Muscle of arm (tissue), 12 donors: Measurements from ENCODE around the gene LRRIQ3. TPM values are rescaled to one million over a fixed set of nuclear protein-coding genes. Genes with fewer than 3 reads are reported as not detected.
A peak's percentile ranks its signal among the peaks of the same experiment; 100 is the strongest.

Experiments
- DNase-seq: peaks from one replicate; pipeline ENCODE4 v3.0.0-alpha.2; 2013
- polyA plus RNA-seq, 12 donors: library from polyadenylated mRNA; unstranded; fragments of 120-200 nt; gene quantifications; one replicate each; pipeline ENCODE4 v1.2.1, GENCODE V29; 2013; ENCODE audit not compliant: insufficient read length in 12 of 12

LRRIQ3 gene
- polyA plus RNA-seq, 12 donors, result 0.24 to 1.2 (median 0.53) TPM; not detected in 2

DNA sequence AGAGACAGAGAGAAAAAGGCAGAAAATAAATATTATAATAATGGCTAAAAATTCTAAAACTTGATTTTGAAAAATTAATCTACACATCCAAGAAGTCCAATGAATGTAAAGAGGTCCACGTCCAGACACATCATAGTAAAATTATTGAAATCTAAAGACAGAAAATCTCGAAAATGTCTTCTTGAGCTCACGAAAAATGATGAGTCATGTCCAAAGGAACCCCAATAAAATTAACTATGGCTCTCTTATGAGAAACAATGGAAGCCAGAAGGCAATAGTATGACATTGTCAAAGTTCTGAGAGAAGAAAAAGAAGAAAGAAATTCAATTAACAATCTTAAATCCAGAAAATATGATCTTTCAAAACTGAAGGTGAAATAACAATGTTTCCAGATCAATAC is 84.6 kb downstream of the LRRIQ3 start:
- DNase-seq, result no peak

DNA sequence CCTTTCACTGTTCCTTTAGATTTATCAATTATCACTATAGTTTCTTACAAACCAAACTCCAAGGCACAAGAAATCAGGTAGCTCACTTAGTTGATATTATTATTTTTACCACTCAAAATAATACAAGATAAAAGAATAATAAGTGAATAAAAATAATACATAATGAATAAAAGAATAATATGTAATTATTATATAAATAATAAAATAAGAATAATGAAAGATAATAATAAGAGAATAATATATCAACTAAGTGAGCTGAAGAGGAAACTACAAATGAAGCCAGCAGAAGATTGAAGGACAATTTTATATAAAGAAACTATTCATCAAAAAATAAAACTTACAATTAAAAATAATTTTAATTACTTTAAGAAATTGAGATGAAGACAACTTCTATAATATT is 90.6 kb downstream of the LRRIQ3 start:
- no peak for DNase-seq

DNA sequence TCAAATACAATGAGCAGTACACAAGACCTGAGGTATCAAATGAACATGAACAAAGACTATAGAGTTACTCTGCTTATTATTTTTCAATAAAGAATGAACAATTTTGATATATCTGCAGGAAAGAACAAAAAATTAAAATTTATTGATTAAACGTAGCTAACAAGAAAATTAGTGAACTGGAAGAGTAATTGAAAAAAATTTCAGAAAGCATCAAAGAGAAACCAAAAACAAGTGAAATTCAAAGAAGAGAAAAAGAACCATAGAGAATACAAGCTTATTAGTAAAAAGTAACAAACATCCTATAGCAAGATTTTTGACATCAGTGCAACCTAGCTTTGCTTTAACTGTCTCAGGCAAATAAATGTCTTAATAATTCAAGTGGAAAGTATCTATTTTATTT is 106.6 kb downstream of the LRRIQ3 start:
- DNase-seq, result no peak

DNA sequence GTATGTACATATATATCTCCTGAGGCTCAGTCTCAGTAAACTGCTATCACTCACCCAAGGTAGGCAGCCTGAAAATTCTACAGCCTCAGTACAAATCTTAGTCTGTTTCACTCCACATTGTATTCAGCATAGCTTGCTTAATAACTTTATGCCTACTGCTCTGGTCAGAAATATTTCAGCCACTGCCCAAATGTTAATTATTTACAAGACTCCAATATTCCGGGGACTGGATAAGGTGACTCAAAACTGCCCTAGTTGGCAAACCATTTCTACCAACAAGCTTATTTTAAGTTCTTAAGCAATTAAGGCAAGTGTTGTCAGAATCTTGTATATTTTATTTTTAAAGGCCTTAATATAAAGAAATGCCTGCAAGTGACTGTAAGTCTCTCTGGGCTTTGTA is 114.8 kb downstream of the LRRIQ3 start:
- no peak for DNase-seq

DNA sequence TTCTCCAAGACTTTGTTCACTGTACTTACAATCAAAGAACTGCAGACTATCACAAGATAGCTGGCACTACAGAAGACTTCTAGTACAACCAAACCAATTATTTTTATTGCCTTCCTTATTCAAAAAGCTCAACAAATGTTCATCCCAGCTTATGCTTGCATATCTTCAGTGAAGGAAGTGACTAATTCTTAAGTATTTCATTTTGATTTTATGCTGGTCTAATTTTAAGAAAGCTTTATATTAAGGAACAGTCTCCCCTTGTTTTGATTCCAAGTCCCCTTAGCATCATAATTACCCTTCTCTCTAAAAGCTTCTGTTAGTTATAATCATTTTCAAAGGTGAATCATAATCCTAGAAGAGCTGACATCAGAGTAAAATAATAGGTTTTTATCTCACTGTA is 132.9 kb downstream of the LRRIQ3 start:
- DNase-seq, result no peak

DNA sequence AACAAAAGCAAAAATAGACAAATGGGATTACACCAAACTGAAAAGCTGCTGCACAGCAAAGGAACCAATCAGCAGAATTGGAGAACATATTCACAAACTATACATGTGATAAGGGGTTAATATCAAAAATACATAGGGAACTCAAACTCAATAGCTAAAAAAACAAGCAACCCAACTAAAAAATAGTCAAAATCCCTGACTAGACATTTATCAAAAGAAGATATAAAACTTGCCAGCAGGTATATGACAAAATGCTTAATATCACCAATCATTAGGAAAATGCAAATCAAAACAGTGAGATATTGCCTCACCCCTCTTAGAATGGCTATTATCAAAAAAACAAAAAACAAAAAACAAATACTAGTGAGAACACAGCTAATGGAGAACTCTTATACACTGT is 140.3 kb downstream of the LRRIQ3 start:
- DNase-seq, result no peak

DNA sequence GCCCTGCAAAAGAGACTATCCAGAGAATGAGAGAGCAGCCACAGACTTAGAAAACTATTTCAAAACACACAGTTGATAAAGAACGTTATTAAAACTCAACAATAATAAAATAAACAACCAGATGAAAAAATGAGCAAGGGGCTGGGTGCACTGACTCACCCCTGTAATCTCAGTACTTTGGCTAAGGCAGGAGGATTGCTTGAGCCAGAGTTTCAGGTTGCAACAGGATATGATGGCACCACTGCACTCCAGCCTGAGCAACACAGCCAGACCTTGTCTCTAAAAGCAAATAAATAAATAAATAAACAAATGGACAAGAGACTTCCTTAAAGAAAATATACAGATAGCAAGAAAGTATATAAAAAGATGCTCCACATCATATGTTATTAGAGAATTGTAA is 144.6 kb downstream of the LRRIQ3 start:
- DNase-seq, result no peak

DNA sequence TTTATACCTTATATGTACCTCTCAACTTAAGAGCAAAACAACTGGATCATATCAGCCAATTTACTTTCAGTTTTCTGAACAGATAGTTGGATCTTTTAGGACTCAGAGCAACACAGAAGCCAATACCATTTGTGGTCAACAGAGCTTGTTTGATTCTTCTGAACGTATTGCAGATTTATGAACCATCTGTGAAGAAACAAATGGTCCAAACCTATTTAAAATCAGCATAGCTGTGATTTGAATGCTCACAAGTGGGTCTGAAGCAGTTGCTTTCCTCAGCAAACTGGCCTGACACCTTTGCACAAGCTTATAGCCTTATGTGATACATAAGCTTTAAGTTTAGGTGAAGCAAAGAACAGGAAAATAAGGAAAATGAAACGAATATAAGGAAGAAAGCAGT is 147.6 kb downstream of the LRRIQ3 start:
- DNase-seq, result no peak

DNA sequence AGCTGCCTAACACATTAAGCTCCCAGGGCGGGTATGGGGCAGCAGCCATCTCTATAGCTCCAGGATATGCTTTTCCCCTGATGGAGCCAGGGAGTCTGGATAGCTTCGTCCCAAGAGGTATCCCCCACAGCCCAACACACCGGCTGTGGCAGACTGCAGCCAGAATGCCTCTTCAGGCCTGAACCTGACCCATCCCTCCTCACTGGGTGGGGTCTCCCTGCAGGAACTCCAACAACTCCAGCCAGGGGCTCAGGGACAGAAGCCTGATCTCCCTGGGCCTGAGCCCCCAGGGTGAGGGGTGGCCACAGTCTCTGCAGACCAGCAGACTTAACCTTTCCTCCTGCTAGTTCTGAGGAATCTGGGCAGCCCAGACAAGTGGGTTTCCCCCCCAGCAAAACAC is 159.9 kb downstream of the LRRIQ3 start:
- no peak for DNase-seq

DNA sequence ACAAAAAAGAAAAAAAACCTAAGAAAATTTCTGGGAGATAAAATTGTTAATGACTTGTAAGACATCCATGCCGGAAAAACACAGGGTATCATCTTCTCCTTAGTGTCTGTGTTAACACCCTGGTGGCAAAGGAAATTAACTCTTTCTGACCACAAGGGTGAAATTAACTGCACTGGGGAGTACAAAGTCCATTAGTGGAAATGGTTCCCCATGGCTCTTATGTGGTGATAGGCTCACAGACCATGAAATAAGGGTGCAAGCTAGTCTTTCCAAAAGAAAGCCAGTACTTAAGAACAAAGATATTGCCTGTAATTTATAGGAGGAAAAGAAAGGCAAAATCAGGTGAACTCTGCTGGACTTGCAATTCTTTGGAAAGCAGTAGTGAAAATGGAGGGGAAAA is 185.4 kb downstream of the LRRIQ3 start:
- no peak for DNase-seq

DNA sequence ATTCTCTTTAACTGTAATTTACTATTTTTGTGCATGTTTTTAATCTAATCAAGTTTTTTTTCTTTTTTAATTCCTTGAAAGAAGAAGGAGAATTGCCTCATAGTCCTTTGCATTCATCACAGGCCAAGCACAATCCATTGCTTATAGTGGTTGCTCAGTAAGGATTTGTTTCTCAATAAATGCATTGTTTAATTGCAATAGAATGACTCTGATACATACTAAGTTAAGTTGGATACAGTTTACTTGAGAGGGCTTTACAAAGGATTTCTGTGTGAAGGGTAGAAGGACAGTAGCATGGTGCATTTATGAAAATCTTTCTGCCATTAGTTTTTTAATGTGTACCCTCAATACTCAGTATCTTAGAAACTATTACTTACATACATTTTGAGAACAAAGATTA is 186.2 kb downstream of the LRRIQ3 start:
- DNase-seq, result no peak

DNA sequence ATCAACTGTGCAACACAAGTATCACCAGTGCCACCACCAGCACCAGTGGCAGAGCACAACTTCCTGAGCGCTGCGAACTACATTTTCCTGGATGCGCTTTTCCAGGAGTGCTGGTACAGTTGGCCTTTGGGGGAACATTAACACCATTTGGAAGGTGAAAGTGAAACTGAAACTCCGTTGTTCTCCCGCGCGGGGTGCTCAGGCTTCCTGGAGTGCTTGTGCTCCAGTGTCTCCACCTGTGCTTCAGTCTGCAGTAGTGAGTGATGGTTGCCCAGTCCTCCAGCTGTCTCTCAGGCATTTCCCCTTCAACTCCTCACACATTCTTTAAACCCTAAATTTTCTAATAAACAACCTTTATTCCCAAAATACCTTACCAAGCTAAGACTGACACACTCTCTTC is 187.8 kb downstream of the LRRIQ3 start:
- no peak for DNase-seq

DNA sequence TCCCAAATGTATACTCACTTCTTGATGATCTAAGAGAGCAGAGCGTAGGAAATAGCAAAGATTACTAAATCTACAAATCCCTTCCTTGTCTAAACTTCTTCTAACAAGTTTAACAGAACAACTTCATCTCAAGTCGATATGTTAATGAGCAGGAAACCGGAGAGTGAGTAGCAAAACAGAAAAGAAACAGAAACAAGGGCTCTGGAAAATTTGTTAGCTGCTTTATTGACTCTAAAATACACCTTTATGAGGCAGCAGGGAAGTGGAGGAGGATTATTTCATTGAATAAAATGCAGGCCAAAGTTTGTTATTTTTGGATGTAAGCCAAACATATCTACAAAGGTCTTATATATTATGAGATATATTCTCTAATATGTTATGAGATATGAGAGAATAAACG is 192.4 kb downstream of the LRRIQ3 start:
- DNase-seq, result no peak

DNA sequence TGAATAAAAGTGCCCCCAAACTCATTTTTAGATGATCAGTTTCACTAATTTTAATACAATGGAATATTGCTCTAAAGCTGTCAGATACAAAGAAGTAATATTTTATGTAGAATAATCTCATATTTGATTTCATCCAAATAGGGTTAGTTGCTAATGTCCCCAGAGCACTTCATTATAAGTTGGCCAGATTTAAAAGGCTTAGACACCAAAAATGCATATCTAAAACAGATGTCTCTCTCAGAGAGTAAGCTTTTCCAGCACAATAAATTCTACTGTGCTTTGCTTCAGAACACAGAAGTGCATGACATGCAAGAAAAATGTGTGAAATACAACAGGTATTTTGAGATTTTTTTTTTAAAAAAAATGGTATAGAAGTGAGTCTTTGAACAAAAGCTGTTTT is 194.2 kb downstream of the LRRIQ3 start:
- DNase-seq, result no peak

DNA sequence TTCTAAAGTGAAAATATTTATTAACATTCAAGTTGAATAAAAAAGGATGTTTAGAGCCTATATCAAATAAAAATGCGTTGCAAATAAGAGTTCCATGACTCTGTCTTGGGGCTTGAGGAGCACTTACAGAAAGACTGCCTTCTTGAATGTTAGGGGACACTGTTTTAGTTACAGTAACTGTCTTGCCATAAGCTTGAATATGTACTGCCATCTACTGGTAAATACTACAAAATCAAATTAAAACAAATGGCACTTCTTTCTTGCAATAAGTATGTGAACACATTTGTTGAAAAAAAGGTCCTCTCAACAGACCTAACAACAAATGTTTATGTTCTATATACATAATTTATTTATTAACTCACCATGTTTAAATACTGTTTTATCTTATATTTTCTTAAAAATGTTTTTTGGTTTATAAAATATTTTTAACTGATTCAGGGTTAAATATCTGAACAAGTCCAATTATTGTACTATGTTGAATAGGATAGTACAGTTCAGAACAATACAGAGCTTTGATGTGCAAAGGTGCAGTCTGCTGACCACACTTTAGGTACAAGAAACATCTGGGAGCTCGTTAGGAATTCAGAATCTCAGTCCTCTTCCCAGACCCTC is 199.5 kb downstream of the LRRIQ3 start:
- DNase-seq, result peak; percentile 42

DNA sequence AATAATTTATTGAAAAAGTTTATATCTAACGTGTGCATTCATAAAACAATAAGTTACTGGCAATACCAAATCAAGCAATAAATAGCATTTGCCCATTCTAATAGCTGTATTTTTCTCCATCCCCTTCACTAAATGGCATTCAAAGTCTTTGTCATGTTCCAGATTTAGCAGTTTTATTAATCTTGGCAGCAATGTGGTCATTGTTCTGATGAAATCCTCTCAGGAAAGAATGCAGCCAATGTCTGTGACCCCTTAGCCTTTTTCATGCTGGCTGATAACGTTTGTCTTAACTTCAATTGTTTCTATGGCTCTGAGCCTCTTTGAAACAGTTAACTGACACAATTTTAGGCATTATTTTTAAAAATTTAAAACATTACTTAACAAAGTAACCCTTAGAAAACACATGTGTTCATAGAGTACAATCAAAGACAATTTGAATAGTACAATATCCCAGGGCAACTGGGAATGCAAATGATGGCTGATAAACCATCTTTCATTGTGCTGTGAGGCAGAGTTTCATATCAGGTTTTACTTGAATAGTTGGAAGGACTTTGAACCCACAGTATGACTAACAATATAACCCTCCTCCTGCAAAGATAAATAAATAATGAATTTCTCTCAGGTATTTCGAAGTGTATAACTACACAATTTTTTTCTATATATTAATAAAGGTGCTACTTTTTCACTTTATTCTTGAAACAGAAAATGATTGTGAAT is 217.5 kb downstream of the LRRIQ3 start:
- peak; percentile 19 for DNase-seq

DNA sequence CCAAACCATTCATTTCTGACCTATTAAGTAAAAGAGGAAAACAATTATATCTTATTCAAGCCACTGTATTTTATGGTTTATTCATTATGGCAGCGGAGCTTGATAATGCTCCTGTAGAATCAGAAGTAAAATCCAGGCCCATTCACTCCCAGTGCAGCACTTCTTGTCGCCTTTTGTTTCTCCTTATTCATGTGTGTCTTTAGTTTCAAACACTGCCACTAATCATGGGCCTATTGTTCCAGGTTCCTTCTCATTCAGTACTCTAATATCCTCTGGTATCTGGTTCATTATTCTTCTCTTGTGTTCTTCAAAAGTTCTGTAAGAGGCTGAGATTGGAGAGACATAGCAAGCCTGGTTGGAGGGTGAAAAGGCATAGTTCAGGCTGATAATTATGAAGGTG is 218.3 kb downstream of the LRRIQ3 start:
- DNase-seq, result no peak

DNA sequence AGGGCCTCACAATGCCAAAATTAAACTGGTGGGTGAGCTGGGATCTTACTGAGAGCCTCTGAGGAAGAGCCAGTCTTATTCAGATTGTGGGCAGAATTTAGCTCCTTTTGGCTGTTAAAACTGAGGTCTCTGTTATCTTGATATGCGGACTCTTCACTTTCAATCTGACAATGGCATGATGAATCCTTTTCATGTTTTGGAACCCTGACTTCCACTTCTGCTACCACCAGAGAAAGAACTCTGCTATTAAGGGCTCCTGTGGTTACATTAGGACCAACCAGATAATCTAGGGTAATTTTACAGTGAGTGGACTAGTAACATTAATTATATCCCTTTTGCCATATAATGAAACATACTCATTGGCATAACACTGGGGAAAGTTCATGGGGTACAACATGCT is 219.0 kb downstream of the LRRIQ3 start:
- no peak for DNase-seq

Other genes with a start within 250 kb of the LRRIQ3 start
- gene FPGT, start 66 bp upstream of the LRRIQ3 start, polyA plus RNA-seq, result 10 to 100 TPM in 11 of 12 donors, not detected in 1; 10.2 to 16.6 (median 12.7) TPM
- 10 to 100 TPM in 1 of 12 donors, 1 to 10 TPM in 7, under 1 TPM in 3, not detected in 1; 0.62 to 19.9 (median 1.3) TPM for gene TNNI3K, start 37.2 kb upstream of the LRRIQ3 start, polyA plus RNA-seq